Right lung (tissue), 5 donors: ENCODE results near the gene URGCP. TPM values are rescaled to one million over a fixed set of nuclear protein-coding genes. Genes with fewer than 3 reads are reported as not detected.
"Not testable (repeated sequence)": the region's sequence is repeated elsewhere in the genome, so short reads cannot be mapped to it uniquely, and the experiment has no call there.

Source experiments
- DNase-seq, 2 donors: peaks; one replicate each; pipeline ENCODE4 v3.0.0-alpha.2; 2013
- polyA plus RNA-seq, 5 donors: library from polyadenylated mRNA; unstranded; fragments of 120-200 nt; gene quantifications; one replicate each; pipeline versions ENCODE4 v1.2.1 to v1.2.3, GENCODE V29; 2013; ENCODE audit warnings: inconsistent platforms in 1 of 5, low replicate concordance in 1 of 5; ENCODE audit not compliant: insufficient read length in 5 of 5, insufficient read depth in 1 of 5

URGCP gene
- polyA plus RNA-seq, 5 donors = 28.6 to 33.9 (median 29.0) TPM

- peak; percentile 65 to 73 for DNase-seq
Measured at GRCh38 chr7:43925984-43926797, 19.8 kb upstream of the URGCP start, which contains the start of gene UBE2D4. UBE2D4 (plus strand) TSS chr7:43926436; CDS start chr7:43926533, 97 bp downstream.

- no peak for DNase-seq
Measured at GRCh38 chr7:43922726-43923125, 16.3 kb upstream of the URGCP start.

- DNase-seq = no peak
Measured at GRCh38 chr7:43921423-43921822, 15.0 kb upstream of the URGCP start.

- DNase-seq = no peak
Measured at GRCh38 chr7:43915907-43916306, 9.5 kb upstream of the URGCP start.

GRCh38 chr7:43914795-43915194 lies 8.4 kb upstream of the URGCP start:
- DNase-seq = no peak

- DNase-seq = peak; percentile 35 to 42
Measured at GRCh38 chr7:43905956-43906330, 453 bp downstream of the URGCP start.

- DNase-seq = no peak
Measured at GRCh38 chr7:43905209-43905946, 1.0 kb downstream of the URGCP start.

- DNase-seq = no peak
Measured at GRCh38 chr7:43904533-43905208, 1.7 kb downstream of the URGCP start.

GRCh38 chr7:43902542-43903054 lies 3.8 kb downstream of the URGCP start:
- DNase-seq = no peak

GRCh38 chr7:43898571-43898970 lies 7.8 kb downstream of the URGCP start:
- DNase-seq = not testable (repeated sequence)

- DNase-seq = no peak
Measured at GRCh38 chr7:43895847-43896415, 10.5 kb downstream of the URGCP start.

- DNase-seq = no peak
Measured at GRCh38 chr7:43891069-43891955, 15.1 kb downstream of the URGCP start.

GRCh38 chr7:43890468-43890867 lies 15.9 kb downstream of the URGCP start:
- no peak for DNase-seq

- DNase-seq = no peak
Measured at GRCh38 chr7:43888993-43889945, 17.1 kb downstream of the URGCP start.

GRCh38 chr7:43884617-43885016 lies 21.8 kb downstream of the URGCP start:
- DNase-seq = no peak

GRCh38 chr7:43884209-43884608 lies 22.2 kb downstream of the URGCP start:
- no peak for DNase-seq

- DNase-seq = no peak
Measured at GRCh38 chr7:43880596-43880995, 25.8 kb downstream of the URGCP start.

GRCh38 chr7:43879477-43879876 lies 26.9 kb downstream of the URGCP start:
- DNase-seq = no peak

- no peak for DNase-seq
Measured at GRCh38 chr7:43878867-43879266, 27.5 kb downstream of the URGCP start.
